ENCODE data around the gene CWF19L2.
"Not testable (repeated sequence)": the region's sequence is repeated elsewhere in the genome, so short reads cannot be mapped to it uniquely, and the experiment has no call there.

CWF19L2 gene

GRCh38 chr11:107497371-107497770 is 39.7 kb upstream of the CWF19L2 start:
- Histone ChIP-seq H3K9me3 (replicated peaks in 1 of 2; ENCODE audit: control insufficient read depth in 2 of 2, insufficient read depth in 1 of 2, low read depth in 1 of 2, low read length in 2 of 2) (peaks cover 5 to 12% of the 10 kb centered on the region in 2 donors), H3K36me3 (replicated peaks in 1 of 2; ENCODE audit: control insufficient read depth in 2 of 2, insufficient read depth in 2 of 2, low read length in 2 of 2) (peaks cover 6 to 13% of the 10 kb centered on the region in 2 donors)
- not testable (repeated sequence) for H3K4me3 ChIP-seq (ENCODE audit: low read length in 2 of 2); H2AFZ ChIP-seq (ENCODE audit: low read length); H2BK15ac ChIP-seq (ENCODE audit: low read length); H2BK12ac ChIP-seq (ENCODE audit: low read length); H2BK120ac ChIP-seq (ENCODE audit: low read depth, low read length); H4K8ac ChIP-seq (ENCODE audit: low read depth, low read length); H3K23ac ChIP-seq (ENCODE audit: low read depth, low read length, poor library complexity); H3K79me1 ChIP-seq (ENCODE audit: low read depth, low read length); H3K9ac ChIP-seq (ENCODE audit: low read depth, low read length, poor library complexity); H2BK5ac ChIP-seq (ENCODE audit: low read length); H3K4me1 ChIP-seq (ENCODE audit: control insufficient read depth in 2 of 2, insufficient read depth in 1 of 2, low read depth in 1 of 2, low read length in 2 of 2); H3K14ac ChIP-seq (ENCODE audit: low read length); H3K4me2 ChIP-seq (ENCODE audit: insufficient read depth, low read length, poor library complexity, severe bottlenecking); H2AK5ac ChIP-seq (ENCODE audit: low read depth, low read length); H3K18ac ChIP-seq (ENCODE audit: low read length); H3K27me3 ChIP-seq (ENCODE audit: control insufficient read depth in 3 of 3, insufficient read depth in 3 of 3, low read depth in 1 of 3, low read length in 3 of 3); H4K91ac ChIP-seq (ENCODE audit: low read depth, low read length, poor library complexity); H3K27ac ChIP-seq (replicated peaks; ENCODE audit: low read length); H3K4ac ChIP-seq (ENCODE audit: low read length); DNase-seq (ENCODE audit: low spot score)
- no CpG with 5 or more reads among the region's 7 CpGs for WGBS, 2 donors (ENCODE audit: extremely low coverage in 2 of 2, insufficient read length in 2 of 2, insufficient replicate concordance in 1 of 2)

GRCh38 chr11:107496011-107496410 is 38.4 kb upstream of the CWF19L2 start:
- Histone ChIP-seq H3K27me3 (ENCODE audit: control insufficient read depth in 3 of 3, insufficient read depth in 3 of 3, low read depth in 1 of 3, low read length in 3 of 3) (no peaks in the 10 kb centered on the region), H2AFZ (ENCODE audit: low read length) (no peak overlapping the region), H2BK5ac (ENCODE audit: low read length) (no peak overlapping the region), H2AK5ac (ENCODE audit: low read depth, low read length) (no peak overlapping the region), H3K4me2 (ENCODE audit: insufficient read depth, low read length, poor library complexity, severe bottlenecking) (no peak overlapping the region), H4K8ac (ENCODE audit: low read depth, low read length) (no peak overlapping the region), H2BK12ac (ENCODE audit: low read length) (no peak overlapping the region), H3K36me3 (replicated peaks in 1 of 2; ENCODE audit: control insufficient read depth in 2 of 2, insufficient read depth in 2 of 2, low read length in 2 of 2) (no peaks in the 10 kb centered on the region), H3K4me3 (ENCODE audit: low read length in 2 of 2) (no peak overlapping the region), H3K79me1 (ENCODE audit: low read depth, low read length) (no peaks in the 10 kb centered on the region), H3K4ac (ENCODE audit: low read length) (no peak overlapping the region), H3K27ac (replicated peaks; ENCODE audit: low read length) (no peak overlapping the region), H3K9me3 (replicated peaks in 1 of 2; ENCODE audit: control insufficient read depth in 2 of 2, insufficient read depth in 1 of 2, low read depth in 1 of 2, low read length in 2 of 2) (no peaks in the 10 kb centered on the region), H3K14ac (ENCODE audit: low read length) (no peak overlapping the region), H2BK120ac (ENCODE audit: low read depth, low read length) (no peak overlapping the region), H4K91ac (ENCODE audit: low read depth, low read length, poor library complexity) (no peak overlapping the region), H3K23ac (ENCODE audit: low read depth, low read length, poor library complexity) (no peak overlapping the region), H3K4me1 (ENCODE audit: control insufficient read depth in 2 of 2, insufficient read depth in 1 of 2, low read depth in 1 of 2, low read length in 2 of 2) (no peaks in the 10 kb centered on the region), H2BK15ac (ENCODE audit: low read length) (no peak overlapping the region), H3K9ac (ENCODE audit: low read depth, low read length, poor library complexity) (no peak overlapping the region), H3K18ac (ENCODE audit: low read length) (no peak overlapping the region)
- no peak for DNase-seq (ENCODE audit: low spot score)
- WGBS, 2 donors (ENCODE audit: extremely low coverage in 2 of 2, insufficient read length in 2 of 2, insufficient replicate concordance in 1 of 2), result no CpG with 5 or more reads among the region's 4 CpGs

- Histone ChIP-seq H2AK5ac (ENCODE audit: low read depth, low read length) (no peak overlapping the region), H3K18ac (ENCODE audit: low read length) (no peak overlapping the region), H2AFZ (ENCODE audit: low read length) (no peak overlapping the region), H3K4me2 (ENCODE audit: insufficient read depth, low read length, poor library complexity, severe bottlenecking) (no peak overlapping the region), H2BK5ac (ENCODE audit: low read length) (no peak overlapping the region), H2BK12ac (ENCODE audit: low read length) (no peak overlapping the region), H3K4me3 (ENCODE audit: low read length in 2 of 2) (no peak overlapping the region), H3K4ac (ENCODE audit: low read length) (no peak overlapping the region), H2BK15ac (ENCODE audit: low read length) (no peak overlapping the region), H3K27ac (replicated peaks; ENCODE audit: low read length) (no peak overlapping the region), H3K9ac (ENCODE audit: low read depth, low read length, poor library complexity) (no peak overlapping the region), H4K91ac (ENCODE audit: low read depth, low read length, poor library complexity) (no peak overlapping the region), H3K23ac (ENCODE audit: low read depth, low read length, poor library complexity) (no peak overlapping the region), H2BK120ac (ENCODE audit: low read depth, low read length) (no peak overlapping the region), H3K4me1 (ENCODE audit: control insufficient read depth in 2 of 2, insufficient read depth in 1 of 2, low read depth in 1 of 2, low read length in 2 of 2) (no peaks in the 10 kb centered on the region), H3K27me3 (ENCODE audit: control insufficient read depth in 3 of 3, insufficient read depth in 3 of 3, low read depth in 1 of 3, low read length in 3 of 3) (peaks cover 0 to 3% (median 0%) of the 10 kb centered on the region in 3 experiments), H4K8ac (ENCODE audit: low read depth, low read length) (no peak overlapping the region), H3K14ac (ENCODE audit: low read length) (no peak overlapping the region), H3K36me3 (replicated peaks in 1 of 2; ENCODE audit: control insufficient read depth in 2 of 2, insufficient read depth in 2 of 2, low read length in 2 of 2) (no peaks in the 10 kb centered on the region), H3K9me3 (replicated peaks in 1 of 2; ENCODE audit: control insufficient read depth in 2 of 2, insufficient read depth in 1 of 2, low read depth in 1 of 2, low read length in 2 of 2) (no peaks in the 10 kb centered on the region), H3K79me1 (ENCODE audit: low read depth, low read length) (no peaks in the 10 kb centered on the region)
- no CpG with 5 or more reads among the region's 1 CpG for WGBS, 2 donors (ENCODE audit: extremely low coverage in 2 of 2, insufficient read length in 2 of 2, insufficient replicate concordance in 1 of 2)
- no peak for DNase-seq (ENCODE audit: low spot score)
Observed at GRCh38 chr11:107494055-107494454, 36.4 kb upstream of the CWF19L2 start.

- Histone ChIP-seq H2BK120ac (ENCODE audit: low read depth, low read length) (no peak overlapping the region), H3K14ac (ENCODE audit: low read length) (no peak overlapping the region), H3K18ac (ENCODE audit: low read length) (no peak overlapping the region), H2BK12ac (ENCODE audit: low read length) (no peak overlapping the region), H2AFZ (ENCODE audit: low read length) (no peak overlapping the region), H3K4me2 (ENCODE audit: insufficient read depth, low read length, poor library complexity, severe bottlenecking) (no peak overlapping the region), H3K36me3 (replicated peaks in 1 of 2; ENCODE audit: control insufficient read depth in 2 of 2, insufficient read depth in 2 of 2, low read length in 2 of 2) (no peaks in the 10 kb centered on the region), H3K27ac (replicated peaks; ENCODE audit: low read length) (no peak overlapping the region), H3K23ac (ENCODE audit: low read depth, low read length, poor library complexity) (no peak overlapping the region), H2BK15ac (ENCODE audit: low read length) (no peak overlapping the region), H2AK5ac (ENCODE audit: low read depth, low read length) (no peak overlapping the region), H3K9me3 (replicated peaks in 1 of 2; ENCODE audit: control insufficient read depth in 2 of 2, insufficient read depth in 1 of 2, low read depth in 1 of 2, low read length in 2 of 2) (no peaks in the 10 kb centered on the region), H3K27me3 (ENCODE audit: control insufficient read depth in 3 of 3, insufficient read depth in 3 of 3, low read depth in 1 of 3, low read length in 3 of 3) (peaks cover 0 to 3% (median 0%) of the 10 kb centered on the region in 3 experiments), H4K91ac (ENCODE audit: low read depth, low read length, poor library complexity) (no peak overlapping the region), H3K4me1 (ENCODE audit: control insufficient read depth in 2 of 2, insufficient read depth in 1 of 2, low read depth in 1 of 2, low read length in 2 of 2) (no peaks in the 10 kb centered on the region), H3K4ac (ENCODE audit: low read length) (no peak overlapping the region), H2BK5ac (ENCODE audit: low read length) (no peak overlapping the region), H3K79me1 (ENCODE audit: low read depth, low read length) (no peaks in the 10 kb centered on the region), H3K9ac (ENCODE audit: low read depth, low read length, poor library complexity) (no peak overlapping the region), H4K8ac (ENCODE audit: low read depth, low read length) (no peak overlapping the region), H3K4me3 (ENCODE audit: low read length in 2 of 2) (no peak overlapping the region)
- no CpG with 5 or more reads among the region's 1 CpG for WGBS, 2 donors (ENCODE audit: extremely low coverage in 2 of 2, insufficient read length in 2 of 2, insufficient replicate concordance in 1 of 2)
- no peak for DNase-seq (ENCODE audit: low spot score)
Observed at GRCh38 chr11:107493117-107493516, 35.5 kb upstream of the CWF19L2 start.

Measured in neuronal stem cell (in vitro differentiated cells).